Uterus (tissue), 4 donors: ENCODE data around the gene RAP1GDS1. TPM values are rescaled to one million over a fixed set of nuclear protein-coding genes. Genes with fewer than 3 reads are reported as not detected.

Experiments
- DNase-seq, 2 donors: peaks; one replicate each; pipeline ENCODE4 v3.0.0-alpha.2; 2019 to 2020
- H3K27ac ChIP-seq, 2 donors: fragments of 200-600 bp; sonication (generic); 1 replicate in 1 of 2; 2 replicates in 1 of 2; pipeline ENCODE4 v1.5.1; 2016 to 2018
- H3K27me3 ChIP-seq, 2 donors: fragments of 200-600 bp; sonication (generic); one replicate each; pipeline ENCODE4 v1.5.1; 2018 to 2019; ENCODE audit warnings: control low read depth in 1 of 2
- H3K36me3 ChIP-seq, 2 donors: fragments of 200-600 bp; sonication (generic); one replicate each; pipeline ENCODE4 v1.5.1; 2019; ENCODE audit warnings: control low read depth in 1 of 2
- H3K4me1 ChIP-seq, 2 donors: fragments of 200-600 bp; sonication (generic); one replicate each; pipeline ENCODE4 v1.5.1; 2018 to 2019; ENCODE audit warnings: control low read depth in 1 of 2
- H3K4me3 ChIP-seq, 2 donors: fragments of 200-600 bp; sonication (generic); 1 replicate in 1 of 2; 2 replicates in 1 of 2; pipeline ENCODE4 v1.5.1; 2018 to 2019; ENCODE audit warnings: mild to moderate bottlenecking in 1 of 2
- H3K9me3 ChIP-seq, 2 donors: fragments of 200-600 bp; sonication (generic); one replicate each; pipeline ENCODE4 v1.5.1; 2019; ENCODE audit warnings: control low read depth in 1 of 2
- CTCF ChIP-seq, 4 experiments: fragments of 200-600 bp in 2 of 4; fragments of 450-650 bp in 2 of 4; sonication (generic) in 2 of 4; IDR thresholded peaks; one replicate each; pipeline ENCODE4 v1.5.1; 2016 to 2019; ENCODE audit warnings: antibody characterized with exemption in 4 of 4, mild to moderate bottlenecking in 2 of 4, moderate library complexity in 1 of 4
- POLR2A ChIP-seq, 2 donors: fragments of 450-650 bp; IDR thresholded peaks; one replicate each; pipeline ENCODE4 v1.6.1; 2016; ENCODE audit warnings: antibody characterized with exemption in 2 of 2, mild to moderate bottlenecking in 1 of 2, moderate library complexity in 1 of 2
- intact Hi-C: fragments of 100-400 bp; cut with DNase I; formaldehyde crosslinking; loops from one replicate; pipeline ENCODE4 v1.15.1; 2023; ENCODE audit warnings: low total_unique reads
- total RNA-seq, 4 donors: library from RNA; depleted of rRNA in 3 of 4; stranded (reverse); fragments of >200 nt in 3 of 4; gene quantifications; one replicate each; pipeline versions ENCODE4 v1.1.0 to v1.2.4, GENCODE V29; 2014 to 2023
- donor health status: DM: yes; HTN: yes; CAD: no.

The RAP1GDS1 gene
- total RNA-seq, 4 donors from 2014 or later = 13.5 to 53.5 (median 42.0) TPM

GRCh38 chr4:98482847-98483806 lies 221.9 kb downstream of the RAP1GDS1 start:
- Histone ChIP-seq H3K4me3 (no peak overlapping the region), H3K27me3 (no peaks in the 10 kb centered on the region), H3K27ac (no peak overlapping the region), H3K36me3 (no peaks in the 10 kb centered on the region), H3K9me3 (no peaks in the 10 kb centered on the region), H3K4me1 (no peaks in the 10 kb centered on the region)
- no peak for DNase-seq
- intact Hi-C loops = no loop called here
- no peak for TF ChIP-seq POLR2A (IDR thresholded peaks at IDR 0.05)
- no peak for TF ChIP-seq CTCF (IDR thresholded peaks at IDR 0.05)

GRCh38 chr4:98484031-98484430 lies 222.8 kb downstream of the RAP1GDS1 start:
- intact Hi-C loops = no loop called here
- Histone ChIP-seq H3K9me3 (no peaks in the 10 kb centered on the region), H3K27me3 (no peaks in the 10 kb centered on the region), H3K27ac (no peak overlapping the region), H3K4me1 (no peaks in the 10 kb centered on the region), H3K4me3 (no peak overlapping the region), H3K36me3 (no peaks in the 10 kb centered on the region)
- no peak for DNase-seq
- no peak for TF ChIP-seq CTCF (IDR thresholded peaks at IDR 0.05)

GRCh38 chr4:98485816-98486345 lies 224.7 kb downstream of the RAP1GDS1 start:
- H3K27me3 ChIP-seq = no peaks in the 10 kb centered on the region
- no peaks in the 10 kb centered on the region for H3K9me3 ChIP-seq
- no peaks in the 10 kb centered on the region for H3K36me3 ChIP-seq
- H3K27ac ChIP-seq = no peak overlapping the region
- no peak for DNase-seq
- TF ChIP-seq CTCF (IDR thresholded peaks at IDR 0.05) (no peak), POLR2A (IDR thresholded peaks at IDR 0.05) (no peak)
- intact Hi-C loops = no loop called here
- H3K4me1 ChIP-seq = no peaks in the 10 kb centered on the region
- H3K4me3 ChIP-seq = no peak overlapping the region

- Histone ChIP-seq H3K27me3 (no peaks in the 10 kb centered on the region), H3K4me3 (no peak overlapping the region), H3K36me3 (no peaks in the 10 kb centered on the region), H3K4me1 (no peaks in the 10 kb centered on the region), H3K27ac (no peak overlapping the region), H3K9me3 (no peaks in the 10 kb centered on the region)
- intact Hi-C loops = no loop called here
- no peak for TF ChIP-seq CTCF (IDR thresholded peaks at IDR 0.05)
- TF ChIP-seq POLR2A (IDR thresholded peaks at IDR 0.05) = no peak
- no peak for DNase-seq
Measured at GRCh38 chr4:98490251-98490650, 229.1 kb downstream of the RAP1GDS1 start.

GRCh38 chr4:98491899-98492559 lies 230.8 kb downstream of the RAP1GDS1 start:
- H3K27ac ChIP-seq = peak overlapping the region in 1 of 2 donors; percentile 35
- intact Hi-C loops = no loop called here
- no peaks in the 10 kb centered on the region for H3K9me3 ChIP-seq
- H3K4me1 ChIP-seq = no peaks in the 10 kb centered on the region
- TF ChIP-seq CTCF (IDR thresholded peaks at IDR 0.05) (no peak), POLR2A (IDR thresholded peaks at IDR 0.05) (no peak)
- no peaks in the 10 kb centered on the region for H3K36me3 ChIP-seq
- H3K4me3 ChIP-seq = no peak overlapping the region
- no peaks in the 10 kb centered on the region for H3K27me3 ChIP-seq
- DNase-seq = no peak
